ENCODE measurements around the gene ALDH3B1. TPM values are rescaled to one million over a fixed set of nuclear protein-coding genes. Genes with fewer than 3 reads are reported as not detected.

The ALDH3B1 gene
- total RNA-seq, 4 donors from 2014 or later, result 5.4 to 11.6 (median 6.4) TPM

DNA sequence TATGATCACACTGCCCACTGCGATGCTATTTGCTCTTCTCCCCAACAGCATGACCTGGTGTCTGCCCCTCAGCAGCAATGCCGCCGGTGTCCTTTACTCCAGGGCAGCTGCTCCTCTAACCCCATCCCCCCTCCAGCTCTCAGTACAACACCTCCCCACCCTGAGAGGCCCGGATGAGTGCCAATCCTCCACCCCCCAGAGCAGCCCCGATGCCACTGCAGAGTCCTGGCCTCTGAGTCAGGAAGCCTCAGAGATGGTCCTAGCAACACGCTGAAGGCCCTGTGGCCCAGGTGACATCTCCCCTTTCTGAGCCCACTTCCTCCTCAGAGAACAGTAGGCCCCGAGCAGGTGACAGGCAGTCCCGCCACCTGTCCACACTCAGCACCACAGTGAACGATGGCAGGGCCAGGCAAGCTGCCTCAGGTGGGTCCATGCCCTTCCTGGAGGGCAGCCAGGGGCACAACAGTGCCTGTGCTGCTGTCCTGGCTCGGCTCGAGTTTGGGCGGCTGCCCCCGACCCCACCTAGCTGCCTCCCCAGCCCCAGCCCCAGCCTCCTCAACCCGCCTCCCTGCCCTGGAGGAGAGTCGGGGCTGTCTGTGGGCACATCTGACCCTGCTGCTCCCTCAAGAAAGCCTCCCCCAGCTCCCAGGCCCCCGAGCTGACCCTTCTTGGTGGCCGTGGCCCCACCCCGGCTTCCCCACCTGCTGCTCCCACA lies 16.4 kb downstream of the ALDH3B1 start:
- DNase-seq (ENCODE audit: low spot score in 2 of 2), result no peak
- WGBS, 2 donors, result 83 to 86% methylated on average over 18 of the region's 18 CpGs
- H3K4me3 ChIP-seq (ENCODE audit: low read depth, poor library complexity, severe bottlenecking), result no peak overlapping the region
- intact Hi-C loops (cut with DNase I; ENCODE audit: low total_unique reads), result no loop called here
- no peak for TF ChIP-seq POLR2A (IDR thresholded peaks at IDR 0.05)
- TF ChIP-seq, protein P1, sequence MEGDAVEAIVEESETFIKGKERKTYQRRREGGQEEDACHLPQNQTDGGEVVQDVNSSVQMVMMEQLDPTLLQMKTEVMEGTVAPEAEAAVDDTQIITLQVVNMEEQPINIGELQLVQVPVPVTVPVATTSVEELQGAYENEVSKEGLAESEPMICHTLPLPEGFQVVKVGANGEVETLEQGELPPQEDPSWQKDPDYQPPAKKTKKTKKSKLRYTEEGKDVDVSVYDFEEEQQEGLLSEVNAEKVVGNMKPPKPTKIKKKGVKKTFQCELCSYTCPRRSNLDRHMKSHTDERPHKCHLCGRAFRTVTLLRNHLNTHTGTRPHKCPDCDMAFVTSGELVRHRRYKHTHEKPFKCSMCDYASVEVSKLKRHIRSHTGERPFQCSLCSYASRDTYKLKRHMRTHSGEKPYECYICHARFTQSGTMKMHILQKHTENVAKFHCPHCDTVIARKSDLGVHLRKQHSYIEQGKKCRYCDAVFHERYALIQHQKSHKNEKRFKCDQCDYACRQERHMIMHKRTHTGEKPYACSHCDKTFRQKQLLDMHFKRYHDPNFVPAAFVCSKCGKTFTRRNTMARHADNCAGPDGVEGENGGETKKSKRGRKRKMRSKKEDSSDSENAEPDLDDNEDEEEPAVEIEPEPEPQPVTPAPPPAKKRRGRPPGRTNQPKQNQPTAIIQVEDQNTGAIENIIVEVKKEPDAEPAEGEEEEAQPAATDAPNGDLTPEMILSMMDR (IDR thresholded peaks at IDR 0.05), result no peak

DNA sequence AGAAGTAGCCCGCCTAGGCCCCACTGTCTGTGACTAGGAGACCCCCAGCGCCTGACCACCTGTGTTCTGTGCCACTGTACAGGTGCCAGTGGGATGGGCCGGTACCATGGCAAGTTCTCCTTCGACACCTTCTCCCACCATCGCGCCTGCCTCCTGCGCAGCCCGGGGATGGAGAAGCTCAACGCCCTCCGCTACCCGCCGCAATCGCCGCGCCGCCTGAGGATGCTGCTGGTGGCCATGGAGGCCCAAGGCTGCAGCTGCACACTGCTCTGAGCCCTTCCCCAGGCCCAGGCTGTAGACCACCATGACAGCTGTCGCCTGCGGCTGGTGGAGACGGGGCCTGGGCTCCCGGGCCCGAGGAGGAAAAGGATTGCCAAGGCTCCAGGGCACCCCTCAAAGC lies 17.5 kb downstream of the ALDH3B1 start:
- TF ChIP-seq POLR2A (IDR thresholded peaks at IDR 0.05), result no peak
- TF ChIP-seq, protein P1 (IDR thresholded peaks at IDR 0.05), result no peak
- intact Hi-C loops (cut with DNase I; ENCODE audit: low total_unique reads), result no loop called here
- no peak overlapping the region for H3K4me3 ChIP-seq (ENCODE audit: low read depth, poor library complexity, severe bottlenecking)
- WGBS, 2 donors, result 88 to 93% methylated on average over 15 to 21 of the region's 21 CpGs
- no peak for DNase-seq (ENCODE audit: low spot score in 2 of 2)

DNA sequence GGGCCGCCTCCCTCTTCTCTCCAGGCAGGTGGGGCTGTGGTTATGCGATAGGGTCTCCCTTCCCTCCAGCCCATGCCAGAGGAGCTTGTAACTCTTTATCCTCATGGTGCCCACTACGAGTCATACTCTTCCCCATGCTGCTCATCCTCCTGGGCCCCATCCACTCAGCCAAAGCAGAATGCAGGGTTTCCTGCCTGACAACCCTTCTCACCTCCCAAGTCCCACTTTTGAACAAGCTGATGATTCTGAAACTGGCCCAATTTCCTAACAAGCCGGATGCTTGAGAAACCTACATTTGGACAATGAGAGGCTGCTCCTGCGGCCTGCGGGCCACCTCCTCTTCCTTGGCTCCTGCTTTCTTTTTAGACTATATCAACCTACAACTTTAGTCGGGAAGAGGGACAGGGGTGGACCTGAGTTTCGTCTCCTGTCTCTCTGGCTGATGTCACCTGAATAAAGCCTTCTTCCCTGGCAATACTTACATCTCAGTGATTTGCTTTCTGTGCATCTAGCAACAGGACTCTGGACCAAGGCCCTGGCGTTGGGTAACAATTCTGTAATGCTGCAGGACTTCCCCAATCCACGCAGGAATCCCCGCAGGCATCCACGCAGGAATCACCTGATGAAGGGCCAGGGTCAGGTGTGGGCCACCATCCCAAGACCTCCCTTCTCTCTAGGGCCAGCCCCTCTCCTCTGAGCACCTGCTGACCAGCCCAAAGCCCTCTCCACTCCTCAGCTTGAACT lies 18.8 kb downstream of the ALDH3B1 start:
- no peak for TF ChIP-seq POLR2A (IDR thresholded peaks at IDR 0.05)
- TF ChIP-seq, protein P1 (IDR thresholded peaks at IDR 0.05), result no peak
- intact Hi-C loops (cut with DNase I; ENCODE audit: low total_unique reads), result no loop called here
- no peak for DNase-seq (ENCODE audit: low spot score in 2 of 2)
- 82 to 86% methylated on average over 12 of the region's 12 CpGs for WGBS, 2 donors
- no peak overlapping the region for H3K4me3 ChIP-seq (ENCODE audit: low read depth, poor library complexity, severe bottlenecking)

DNA sequence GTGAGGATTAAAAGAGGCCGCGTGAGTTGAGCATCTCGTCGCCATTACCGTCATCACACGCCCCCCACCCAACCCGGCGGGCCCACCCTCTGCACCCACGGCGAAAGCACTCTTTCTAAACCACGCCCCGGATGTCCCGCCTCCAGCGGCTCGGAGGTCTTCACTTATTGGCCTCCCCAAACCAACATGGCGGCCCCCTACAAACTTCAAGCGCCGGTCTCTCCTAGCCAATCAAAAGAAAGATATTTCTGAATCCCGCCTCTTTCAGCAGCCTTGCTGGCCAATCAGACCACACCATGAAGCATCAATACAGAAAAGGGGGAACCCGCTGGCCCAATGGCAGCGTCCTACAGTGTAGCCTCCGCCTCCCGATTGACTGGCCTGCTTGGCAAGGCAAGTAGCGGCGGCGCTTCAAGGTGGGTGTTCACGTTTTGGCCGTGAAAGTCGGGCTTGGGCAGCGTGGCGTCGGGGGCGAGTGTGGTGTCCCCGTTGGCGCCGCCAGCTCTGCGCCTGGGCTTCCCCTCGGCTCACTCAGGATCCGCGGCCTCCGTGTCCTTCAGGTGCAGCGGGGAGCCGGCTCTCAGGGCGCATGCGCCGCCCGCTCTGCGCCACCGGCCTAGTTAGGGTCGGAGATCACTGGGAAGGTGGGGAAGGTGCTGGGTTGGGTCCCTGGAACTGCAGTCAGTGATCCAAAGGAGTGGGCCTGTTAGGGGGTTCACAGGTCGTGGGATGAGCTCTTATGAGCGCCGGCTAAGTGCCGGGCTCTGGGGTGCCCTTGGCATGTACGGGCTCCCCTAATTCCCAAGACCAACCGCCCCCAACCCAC lies 20.4 kb downstream of the ALDH3B1 start, which contains the start of gene NDUFS8:
TSS of gene NDUFS8 (plus strand) at position 364 of the 826 bp plus-strand sequence. CDS start 1,471 bp downstream, outside the sequence.
- WGBS, 2 donors, result 1% methylated on average over 35 to 46 of the region's 56 CpGs
- intact Hi-C loops (cut with DNase I; ENCODE audit: low total_unique reads), result no loop called here
- TF ChIP-seq, protein P1 (IDR thresholded peaks at IDR 0.05), result no peak
- H3K4me3 ChIP-seq (ENCODE audit: low read depth, poor library complexity, severe bottlenecking), result peak within 1 kb of the TSS; percentile 65
- DNase-seq (ENCODE audit: low spot score in 2 of 2), result peak; percentile 98 to 99

DNA sequence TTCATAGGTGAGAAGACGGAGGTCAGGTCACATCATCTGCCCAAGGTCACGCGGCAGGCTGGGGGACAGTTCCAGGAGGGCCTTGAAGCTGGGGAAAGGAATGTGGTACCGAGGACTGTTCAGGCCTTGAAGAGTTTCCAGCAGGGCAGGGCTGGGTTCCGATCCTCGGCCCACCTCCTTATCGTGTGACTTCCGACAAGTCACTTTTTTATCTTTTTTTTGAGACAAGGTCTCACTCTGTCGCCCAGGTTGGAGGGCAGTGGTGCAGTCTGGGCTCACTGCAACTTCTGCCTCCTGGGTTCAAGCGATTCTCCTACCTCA lies 21.0 kb downstream of the ALDH3B1 start:
- intact Hi-C loops (cut with DNase I; ENCODE audit: low total_unique reads), result no loop called here
- 10 to 11% methylated on average over 10 of the region's 10 CpGs for WGBS, 2 donors
- H3K4me3 ChIP-seq (ENCODE audit: low read depth, poor library complexity, severe bottlenecking), result peak overlapping the region; percentile 65
- no peak for TF ChIP-seq POLR2A (IDR thresholded peaks at IDR 0.05)
- no peak for DNase-seq (ENCODE audit: low spot score in 2 of 2)

DNA sequence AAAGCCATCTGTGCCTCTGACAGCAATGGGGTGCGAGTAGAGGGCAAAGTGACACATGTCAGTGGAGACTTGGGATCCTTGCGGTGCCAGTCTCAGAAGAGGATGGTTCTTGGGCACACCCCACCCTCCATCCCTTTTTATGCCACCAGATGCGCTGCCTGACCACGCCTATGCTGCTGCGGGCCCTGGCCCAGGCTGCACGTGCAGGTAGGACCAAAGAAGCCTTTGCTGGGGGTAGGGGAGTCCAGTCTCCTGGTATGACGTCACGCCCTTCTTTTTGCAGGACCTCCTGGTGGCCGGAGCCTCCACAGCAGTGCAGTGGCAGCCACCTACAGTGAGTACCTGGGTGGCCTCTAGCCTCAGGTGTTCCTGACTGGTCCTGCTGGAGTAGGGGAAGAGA lies 21.9 kb downstream of the ALDH3B1 start:
- no peak overlapping the region for H3K4me3 ChIP-seq (ENCODE audit: low read depth, poor library complexity, severe bottlenecking)
- intact Hi-C loops (cut with DNase I; ENCODE audit: low total_unique reads), result no loop called here
- 72 to 85% methylated on average over 7 of the region's 9 CpGs for WGBS, 2 donors

More for the DNA sequence above, 21.9 kb downstream of the ALDH3B1 start:
- TF ChIP-seq, protein P1 (IDR thresholded peaks at IDR 0.05), result no peak
- no peak for TF ChIP-seq POLR2A (IDR thresholded peaks at IDR 0.05)
- no peak for DNase-seq (ENCODE audit: low spot score in 2 of 2)

Data from lower leg skin (tissue), 4 donors.